HG02610 (cell line): ENCODE measurements around the gene TERB2.
"Not testable (repeated sequence)": the region's sequence is repeated elsewhere in the genome, so short reads cannot be mapped to it uniquely, and the experiment has no call there.

ENCODE experiments used
- ATAC-seq: cut with Tn5 transposase; IDR thresholded peaks from one replicate; pipeline ENCODE4 v1.9.1; 2021; ENCODE audit warnings: mild to moderate bottlenecking, moderate library complexity; ENCODE audit not compliant: unreplicated experiment

Gene TERB2, protein sequence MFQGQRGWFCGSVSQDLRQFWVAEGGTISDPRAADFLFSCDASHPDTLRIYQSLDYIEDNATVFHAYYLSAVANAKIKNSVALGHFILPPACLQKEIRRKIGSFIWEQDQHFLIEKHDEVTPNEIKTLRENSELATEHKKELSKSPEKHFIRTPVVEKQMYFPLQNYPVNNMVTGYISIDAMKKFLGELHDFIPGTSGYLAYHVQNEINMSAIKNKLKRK

DNA sequence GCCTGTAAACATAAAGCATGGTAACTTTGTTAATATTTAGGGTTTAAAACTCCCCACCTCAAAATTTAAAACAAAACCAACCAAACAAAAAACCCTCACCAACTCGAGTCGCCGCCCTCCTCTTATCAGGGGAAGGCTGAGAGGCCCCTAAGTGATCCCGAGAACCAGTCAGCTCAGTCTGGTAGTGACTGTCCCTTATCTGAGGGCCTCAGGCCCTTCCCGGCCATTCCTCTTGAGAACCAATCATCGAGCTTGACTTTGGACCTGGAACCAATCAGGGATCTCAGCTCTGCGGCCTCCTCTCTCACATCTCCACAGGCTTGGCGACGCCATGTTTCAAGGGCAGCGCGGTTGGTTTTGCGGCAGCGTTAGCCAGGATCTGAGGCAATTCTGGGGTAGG lies at the start of gene TERB2:
Gene TERB2 (plus strand): TSS at position 300 of the 400 bp plus-strand sequence. CDS start 32 bp downstream, at position 332.
- no peak for ATAC-seq

DNA sequence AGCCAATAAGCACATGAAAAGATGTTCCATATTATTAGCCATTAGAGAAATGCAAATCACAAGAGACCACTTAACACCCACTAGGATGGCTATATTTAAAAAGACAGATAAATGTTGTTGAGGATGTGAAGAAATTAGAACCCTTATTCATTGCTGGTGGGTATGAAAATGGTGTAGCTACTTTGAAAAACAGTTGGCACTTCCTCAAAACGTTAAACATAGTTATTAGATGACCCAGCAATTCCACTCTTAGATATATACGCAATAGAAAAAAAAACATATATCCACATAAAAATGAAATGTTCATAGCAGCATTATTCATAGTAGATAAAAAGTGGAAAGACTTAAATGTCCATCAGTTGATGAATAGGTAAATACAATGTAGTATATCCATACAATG lies 47.1 kb upstream of the TERB2 start:
- ATAC-seq, result no peak

DNA sequence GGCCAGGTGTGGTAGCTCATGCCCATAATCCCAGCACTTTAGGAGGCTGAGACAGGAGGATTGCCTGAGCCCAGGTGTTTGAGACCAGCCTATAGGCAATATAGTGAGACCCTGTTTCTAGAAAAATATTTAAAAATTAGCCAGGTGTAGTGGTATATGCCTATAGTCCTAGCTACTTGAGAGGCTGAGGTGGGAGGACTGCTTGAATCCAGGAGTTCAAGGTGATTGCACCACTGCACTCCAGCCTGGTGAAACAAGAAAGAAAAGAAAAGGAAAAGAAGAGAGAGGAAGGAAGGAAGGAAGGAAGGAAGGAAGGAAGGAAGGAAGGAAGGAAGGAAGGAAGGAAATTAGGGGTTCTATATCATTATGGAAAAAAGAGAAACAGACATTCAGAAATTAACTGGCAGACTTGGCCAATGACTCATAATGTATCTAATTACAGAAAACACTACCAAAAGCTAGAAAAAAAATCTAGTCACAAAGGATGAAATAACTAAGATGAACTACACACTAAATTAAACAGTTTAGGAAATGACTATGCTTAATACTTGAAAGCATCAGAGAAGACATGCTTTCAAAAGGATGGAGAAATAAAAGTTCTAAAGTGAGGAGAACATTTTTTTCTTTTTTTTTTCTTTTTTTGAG lies 45.4 kb upstream of the TERB2 start:
- no peak for ATAC-seq

DNA sequence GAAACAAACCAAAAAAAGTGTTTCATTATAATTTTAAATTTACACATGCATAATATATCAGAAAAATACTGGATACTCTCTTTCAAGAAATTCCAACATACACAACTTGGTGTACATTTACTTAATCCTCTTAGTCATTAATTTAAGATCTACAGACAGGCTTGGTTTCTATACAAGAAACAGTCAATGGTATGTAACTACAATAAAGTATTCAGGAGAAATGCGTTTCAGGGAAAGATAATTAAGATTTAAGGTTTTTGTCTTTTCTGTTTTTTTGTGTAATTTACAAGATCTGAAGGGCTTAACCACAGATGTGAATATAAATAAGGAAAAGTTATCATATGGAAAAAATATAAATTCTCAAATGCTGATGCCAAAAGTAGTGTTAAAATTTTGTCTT lies 44.3 kb upstream of the TERB2 start:
- not testable (repeated sequence) for ATAC-seq

DNA sequence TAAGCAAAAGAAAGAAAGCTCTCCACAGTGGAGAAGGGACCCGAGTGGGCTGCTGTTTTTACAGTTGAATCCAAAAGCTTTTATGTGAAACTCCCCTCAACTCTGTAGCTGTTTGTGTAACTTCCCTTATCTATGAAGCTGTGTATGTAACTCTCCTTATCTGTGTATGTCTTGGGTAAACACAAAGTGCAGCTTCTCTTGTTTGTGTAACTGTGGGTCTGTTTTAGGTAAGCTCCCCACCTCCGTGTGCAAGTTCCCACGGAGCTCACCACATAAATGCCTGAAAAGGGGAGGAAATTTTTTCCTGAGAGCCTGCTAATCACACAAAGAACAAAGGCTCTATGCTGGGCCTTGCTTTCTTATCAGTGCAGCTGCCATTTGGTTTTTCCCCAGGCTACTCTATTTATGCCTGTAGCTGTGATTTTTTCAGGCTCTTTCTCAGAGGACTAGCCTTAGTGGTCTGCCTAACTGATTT lies 43.5 kb upstream of the TERB2 start:
- ATAC-seq, result not testable (repeated sequence)

DNA sequence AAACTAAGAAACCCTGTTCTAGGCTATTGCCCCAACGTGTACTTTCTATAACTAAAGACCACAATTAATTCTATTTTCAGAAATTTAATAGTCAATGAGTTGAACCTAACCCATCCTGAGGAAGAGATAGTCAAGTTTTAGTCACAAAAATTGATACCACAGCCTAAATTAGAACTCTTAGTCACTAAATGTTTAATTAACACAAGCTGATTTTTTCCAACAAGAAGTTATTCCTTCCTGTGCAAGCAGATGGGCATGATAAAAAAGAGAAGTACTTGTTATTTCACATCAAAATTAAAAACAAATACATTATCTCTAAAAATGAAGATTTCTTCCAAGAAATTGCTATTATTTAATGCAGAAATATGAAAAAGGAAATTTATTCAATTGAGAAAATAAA lies 38.4 kb upstream of the TERB2 start:
- ATAC-seq, result no peak

DNA sequence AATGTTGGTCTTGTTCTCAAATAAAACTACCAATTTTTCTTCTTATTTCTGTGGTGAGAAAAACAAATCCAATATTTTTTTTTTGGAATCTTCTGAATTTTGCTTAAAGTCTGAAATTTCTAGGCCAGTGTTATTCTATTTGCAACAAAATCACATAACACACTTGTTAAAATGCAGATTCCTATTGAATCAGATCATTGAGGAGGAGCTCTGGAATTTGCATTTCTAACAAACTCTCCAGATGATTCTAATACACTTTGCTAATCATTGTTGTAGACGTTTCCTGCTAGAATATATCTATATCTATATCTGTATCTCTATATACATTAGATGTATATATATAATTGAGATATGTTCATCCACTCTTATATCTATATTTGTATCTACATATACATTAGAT lies 27.8 kb upstream of the TERB2 start:
- ATAC-seq, result not testable (repeated sequence)

DNA sequence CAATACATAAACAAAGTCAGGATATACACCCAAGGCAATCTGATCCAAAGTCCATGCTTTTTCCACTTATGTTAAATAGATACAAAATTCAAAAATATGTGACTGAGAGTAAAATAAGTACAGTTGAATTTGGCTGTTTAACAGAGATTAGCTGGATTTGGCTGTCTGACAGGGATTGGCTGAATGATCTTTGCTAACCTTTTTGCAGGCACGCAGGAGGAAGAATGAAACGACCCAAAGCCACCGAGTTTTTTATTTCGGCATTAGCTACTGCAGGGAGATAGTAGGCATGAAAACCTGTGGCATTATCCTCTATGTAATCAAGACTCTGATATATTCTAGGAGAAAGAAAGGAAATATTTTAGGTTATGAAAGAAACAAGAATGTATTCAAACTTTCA lies 26.2 kb upstream of the TERB2 start:
- not testable (repeated sequence) for ATAC-seq

DNA sequence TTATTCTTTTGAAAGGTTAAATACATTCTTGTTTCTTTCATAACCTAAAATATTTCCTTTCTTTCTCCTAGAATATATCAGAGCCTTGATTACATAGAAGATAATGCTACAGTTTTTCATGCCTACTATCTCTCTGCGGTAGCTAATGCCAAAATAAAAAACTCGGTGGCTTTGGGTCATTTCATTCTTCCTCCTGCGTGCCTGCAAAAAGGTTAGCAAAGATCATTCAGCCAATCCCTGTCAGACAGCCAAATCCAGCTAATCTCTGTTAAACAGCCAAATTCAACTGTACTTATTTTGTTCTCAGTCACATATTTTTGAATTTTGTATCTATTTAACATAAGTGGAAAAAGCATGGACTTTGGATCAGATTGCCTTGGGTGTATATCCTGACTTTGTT lies 1.8 kb downstream of the TERB2 start:
- ATAC-seq, result not testable (repeated sequence)

DNA sequence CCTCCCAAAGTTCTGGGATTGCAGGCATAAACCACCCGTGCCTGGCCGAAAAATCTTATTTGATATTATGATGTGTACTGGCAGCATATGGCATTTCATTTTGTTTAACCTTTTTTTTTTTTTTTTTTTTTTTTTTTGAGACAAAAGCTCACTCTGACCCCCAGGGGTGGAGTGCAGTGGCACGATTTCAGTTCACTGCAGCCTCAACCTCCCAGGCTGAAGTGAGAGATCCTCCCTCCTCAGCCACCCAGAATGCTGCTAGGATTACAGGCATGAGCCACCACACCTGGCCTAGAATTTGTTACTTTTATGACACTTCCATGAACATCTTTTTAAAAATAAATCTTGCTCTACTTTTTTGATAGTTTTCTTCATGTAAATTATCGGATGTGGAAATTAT lies 12.0 kb downstream of the TERB2 start:
- no peak for ATAC-seq

DNA sequence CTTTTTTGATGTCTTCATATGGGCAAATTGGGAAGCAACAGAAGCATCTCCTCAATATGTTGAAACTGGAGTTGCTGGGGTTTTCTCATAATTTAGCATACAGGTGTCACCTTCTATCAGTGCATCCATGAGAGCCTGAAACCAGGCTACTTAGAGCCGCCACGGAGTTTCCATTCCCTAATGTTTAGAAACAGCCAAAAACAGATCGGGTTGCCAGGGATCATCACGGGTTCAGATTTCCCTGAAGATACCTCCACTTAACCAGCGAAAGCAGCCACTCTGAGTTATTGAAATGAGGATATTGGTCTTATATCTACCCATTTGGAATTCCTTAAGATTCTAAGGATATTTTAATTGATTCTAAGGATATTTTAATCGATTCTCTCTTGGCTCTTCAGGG lies 14.5 kb downstream of the TERB2 start:
- ATAC-seq, result no peak

DNA sequence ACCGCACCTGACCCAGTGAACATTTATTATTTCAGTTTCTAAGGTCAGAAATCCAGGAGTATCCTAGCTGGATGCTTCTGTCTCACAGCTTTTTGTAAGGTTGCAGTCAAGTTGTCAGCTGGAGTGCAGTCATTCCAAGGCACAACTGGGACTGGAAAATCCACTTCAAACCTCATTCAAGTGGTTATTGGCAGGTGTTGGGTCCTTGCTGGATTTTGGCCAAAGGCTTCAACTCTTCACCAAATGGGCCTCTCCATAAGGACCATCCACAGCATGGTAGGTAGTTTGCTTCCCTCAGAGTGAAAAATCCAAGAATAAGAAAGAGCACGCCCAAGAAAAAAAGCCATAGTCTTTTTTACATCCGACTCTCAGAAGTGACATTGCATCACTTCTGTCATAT lies 19.7 kb downstream of the TERB2 start:
- not testable (repeated sequence) for ATAC-seq

DNA sequence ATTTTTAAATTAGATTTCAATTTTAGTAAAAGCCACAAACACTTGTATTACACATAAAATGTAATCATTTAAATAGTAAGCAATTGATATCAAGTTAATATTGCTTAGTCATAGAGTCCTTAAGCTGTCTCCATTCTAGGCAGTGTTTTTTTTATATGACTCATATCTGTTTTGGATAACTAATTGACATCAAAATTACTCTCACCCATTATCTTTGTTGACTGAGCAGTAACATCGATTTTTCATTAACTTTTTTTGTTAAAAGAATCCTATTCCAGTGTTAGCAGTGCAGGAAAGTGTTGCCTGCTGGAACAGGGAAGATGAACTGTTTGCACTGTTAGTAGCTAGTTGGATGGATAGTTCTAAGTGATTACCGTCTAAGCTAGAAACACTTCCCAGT lies 21.3 kb downstream of the TERB2 start:
- not testable (repeated sequence) for ATAC-seq

DNA sequence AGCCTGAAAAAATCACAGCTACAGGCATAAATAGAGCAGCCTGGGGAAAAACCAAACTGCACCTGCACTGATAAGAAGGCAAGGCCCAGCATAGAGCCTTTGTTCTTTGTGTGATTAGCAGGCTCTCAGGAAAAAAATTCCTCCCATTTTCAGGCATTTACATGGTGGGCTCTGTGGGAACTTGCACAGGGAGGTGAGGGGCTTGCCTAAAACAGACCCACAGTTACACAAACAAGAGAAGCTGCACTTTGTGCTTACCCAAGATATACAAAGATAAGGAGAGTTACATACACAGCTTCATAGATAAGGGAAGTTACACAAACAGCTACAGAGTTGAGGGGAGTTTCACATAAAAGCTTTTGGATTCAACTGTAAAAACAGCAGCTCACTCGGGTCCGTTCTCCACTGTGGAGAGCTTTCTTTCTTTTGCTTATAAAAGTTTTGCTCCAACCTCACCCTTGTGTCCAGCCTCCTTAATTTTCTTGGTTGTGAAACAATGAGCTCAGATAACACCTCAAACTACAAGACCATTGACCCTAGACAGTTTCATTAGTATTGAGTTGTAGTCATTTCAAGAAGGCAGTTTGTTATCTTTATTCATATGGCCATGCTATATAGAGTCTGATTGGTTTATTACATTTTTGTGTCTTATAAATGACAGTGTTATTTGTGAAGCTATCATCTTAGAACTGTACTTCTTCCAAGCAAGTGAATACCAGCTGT lies 23.3 kb downstream of the TERB2 start:
- ATAC-seq, result not testable (repeated sequence)

DNA sequence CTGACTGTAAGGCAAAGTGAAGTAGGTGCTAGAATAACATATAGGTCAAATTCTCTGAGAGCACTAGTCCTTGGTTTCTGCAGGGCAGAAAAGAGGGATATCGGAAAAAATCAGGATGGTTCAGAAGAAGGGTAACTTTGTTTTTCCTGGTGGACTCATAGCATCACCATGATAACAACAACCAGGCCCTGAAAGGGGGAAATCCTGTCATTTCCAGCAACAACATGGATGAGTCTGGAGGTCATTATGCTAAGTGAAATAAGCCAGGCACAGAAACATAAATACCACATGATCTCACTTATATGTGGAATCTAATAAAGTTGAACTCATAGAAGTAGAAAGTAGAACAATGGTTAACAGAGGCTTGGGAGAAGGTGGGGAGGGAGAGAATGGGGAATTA lies 27.7 kb downstream of the TERB2 start:
- not testable (repeated sequence) for ATAC-seq

DNA sequence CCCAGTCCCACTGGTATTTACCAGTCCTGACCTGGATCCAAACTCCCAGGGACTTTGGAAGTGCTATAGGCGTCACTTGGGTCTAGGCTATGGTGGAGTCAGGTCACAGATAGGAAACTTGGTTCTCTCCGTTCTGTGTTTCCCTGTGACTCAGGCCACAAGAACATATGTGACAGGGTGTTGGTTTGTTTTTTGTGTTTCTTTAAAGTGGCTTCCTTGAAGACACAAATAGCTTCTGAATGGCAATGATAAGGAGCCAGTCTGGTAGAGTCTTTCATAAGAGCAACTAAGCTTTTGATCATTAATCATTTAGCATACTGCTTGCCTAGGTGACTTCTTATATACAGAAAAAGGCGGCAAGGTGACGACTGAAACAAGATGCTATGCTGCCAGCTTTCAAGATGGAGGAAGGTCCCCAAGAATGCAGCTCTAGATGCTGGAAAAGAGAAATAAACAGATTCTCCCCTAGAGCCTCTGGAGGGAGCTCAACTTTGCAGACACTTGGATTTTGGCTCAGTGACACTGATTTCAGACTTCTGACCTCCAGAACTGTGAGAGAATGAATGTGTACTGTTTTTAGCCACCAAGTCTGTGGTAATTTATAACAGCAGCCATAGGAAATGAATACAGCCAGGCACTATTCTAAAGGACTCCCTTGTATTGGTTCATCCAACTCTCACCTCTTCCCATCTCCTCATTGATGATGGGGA lies 30.0 kb downstream of the TERB2 start:
- not testable (repeated sequence) for ATAC-seq

DNA sequence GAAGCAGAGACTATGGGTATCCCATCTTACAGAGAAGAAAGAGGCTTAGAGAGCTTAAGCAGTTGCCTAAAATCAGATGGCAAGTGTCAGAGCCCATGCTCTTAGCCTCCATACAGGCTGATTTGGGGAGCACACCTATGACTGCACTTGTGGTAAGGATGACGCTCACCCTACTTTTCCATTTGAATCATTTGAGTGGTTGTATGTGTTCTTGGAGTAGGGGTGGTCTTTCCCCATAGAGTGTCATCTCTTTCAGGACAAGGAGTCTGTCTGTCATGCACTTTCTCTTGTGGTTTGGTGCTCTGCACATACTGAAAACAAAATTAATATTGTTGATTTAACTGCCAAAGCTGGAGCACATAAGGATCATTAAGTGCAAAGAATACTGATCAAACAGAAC lies 31.2 kb downstream of the TERB2 start:
- ATAC-seq, result not testable (repeated sequence)

DNA sequence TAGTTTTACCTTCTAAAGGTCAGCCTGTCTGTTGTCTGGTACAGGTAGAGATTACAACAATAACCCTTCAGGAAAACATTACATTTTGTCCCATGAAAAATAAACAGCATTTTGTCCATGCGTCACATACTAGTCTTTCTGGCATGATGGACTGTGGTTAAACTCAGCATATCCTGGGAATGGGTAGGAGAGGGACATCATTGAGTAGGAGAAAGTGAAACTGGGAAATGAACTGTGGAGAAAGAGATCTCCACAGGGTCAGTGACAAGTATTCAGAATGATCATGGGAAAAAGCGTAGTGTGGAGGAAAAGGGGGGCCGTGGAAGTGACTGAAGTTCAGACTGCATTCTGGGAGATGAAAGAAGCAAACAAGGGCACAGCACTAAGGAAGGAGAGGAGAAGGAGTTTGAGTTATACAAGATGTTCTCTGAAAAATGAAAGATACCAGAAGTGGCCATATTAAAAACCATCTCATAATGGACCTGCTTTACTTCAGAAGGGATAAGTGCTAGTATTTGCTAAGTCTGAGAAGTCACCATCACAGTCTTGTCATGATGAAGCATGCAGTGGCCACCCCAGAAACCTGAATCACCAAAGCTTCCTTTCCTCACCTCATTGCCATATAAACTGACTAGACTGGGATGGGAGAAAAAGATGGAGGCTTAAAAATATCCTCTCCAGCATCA lies 31.8 kb downstream of the TERB2 start:
- not testable (repeated sequence) for ATAC-seq

DNA sequence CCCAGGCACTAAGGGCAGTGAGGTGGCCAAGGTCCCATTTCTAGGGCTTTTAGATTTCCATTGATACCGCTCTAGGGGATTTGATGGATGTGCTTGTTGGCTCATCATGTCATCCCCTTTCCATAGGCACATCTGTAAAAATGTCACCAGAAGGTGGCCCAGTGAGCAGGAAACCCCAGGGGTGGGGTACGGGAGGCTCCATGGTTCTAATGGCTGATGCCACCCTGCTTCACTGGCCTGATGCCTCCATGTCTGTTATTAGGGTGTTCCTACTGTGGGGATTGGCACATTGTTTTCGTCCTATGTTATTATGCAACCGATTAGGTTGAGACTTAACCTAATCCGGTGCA lies 32.4 kb downstream of the TERB2 start:
- not testable (repeated sequence) for ATAC-seq

DNA sequence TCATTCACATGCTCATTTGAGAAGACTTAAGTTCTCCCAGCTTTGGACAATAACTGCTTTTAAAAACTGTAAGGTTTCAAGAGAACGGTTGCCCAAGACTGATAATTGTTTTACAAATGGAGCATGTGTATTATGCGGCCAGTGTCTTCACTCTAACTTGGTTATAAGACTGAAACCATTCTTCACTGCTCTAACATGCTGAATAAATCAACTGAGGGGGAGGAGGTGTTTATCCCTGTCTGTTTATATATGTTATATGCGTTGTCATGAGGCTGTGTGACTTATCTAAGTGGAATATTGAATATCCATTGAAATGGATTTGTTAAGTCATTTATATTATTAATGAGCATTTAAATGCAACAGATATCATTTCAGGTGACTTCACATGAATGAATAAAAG lies 41.1 kb downstream of the TERB2 start:
- ATAC-seq, result not testable (repeated sequence)

DNA sequence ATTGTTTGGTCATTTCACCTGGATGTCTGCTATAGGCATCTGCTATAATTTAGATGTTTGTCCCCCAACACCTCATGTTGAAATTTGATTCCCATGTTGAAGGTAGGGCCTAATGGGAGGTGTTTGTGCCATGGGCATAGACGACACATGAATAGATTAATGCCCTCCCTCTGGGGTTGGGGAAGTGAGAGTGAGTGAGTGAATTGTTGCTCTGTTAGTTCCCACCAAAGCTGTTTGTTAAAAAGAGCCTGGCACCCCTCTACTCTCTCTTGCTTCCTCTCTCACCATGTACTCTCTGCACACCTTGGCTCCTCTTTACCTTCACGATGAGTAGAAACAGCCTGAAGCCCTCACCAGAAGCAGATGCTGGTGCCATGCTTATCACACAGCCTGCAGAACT lies 42.6 kb downstream of the TERB2 start:
- no peak for ATAC-seq
